GM21360 (cell line): ENCODE data around the gene DMBX1.
A peak's percentile ranks its signal among the peaks of the same experiment; 100 is the strongest.

Experiments
- ATAC-seq: cut with Tn5 transposase; IDR thresholded peaks from one replicate; pipeline ENCODE4 v1.9.1; 2021; ENCODE audit warnings: mild to moderate bottlenecking, moderate library complexity; ENCODE audit not compliant: unreplicated experiment

Gene DMBX1

GRCh38 chr1:46458846-46459245 lies 30.8 kb upstream of the DMBX1 start:
- no peak for ATAC-seq

- no peak for ATAC-seq
Measured at GRCh38 chr1:46459315-46459714, 30.3 kb upstream of the DMBX1 start.

GRCh38 chr1:46461017-46461808 lies 28.4 kb upstream of the DMBX1 start:
- ATAC-seq, result no peak

GRCh38 chr1:46461809-46462448 lies 27.7 kb upstream of the DMBX1 start:
- ATAC-seq, result no peak

- ATAC-seq, result no peak
Measured at GRCh38 chr1:46464013-46464548, 25.6 kb upstream of the DMBX1 start.

GRCh38 chr1:46464915-46465314 lies 24.7 kb upstream of the DMBX1 start:
- ATAC-seq, result no peak

- ATAC-seq, result no peak
Measured at GRCh38 chr1:46465981-46466476, 23.6 kb upstream of the DMBX1 start.

GRCh38 chr1:46466477-46467182 lies 23.0 kb upstream of the DMBX1 start:
- no peak for ATAC-seq

- no peak for ATAC-seq
Measured at GRCh38 chr1:46467183-46467504, 22.5 kb upstream of the DMBX1 start.

- ATAC-seq, result no peak
Measured at GRCh38 chr1:46469881-46470280, 19.8 kb upstream of the DMBX1 start.

- ATAC-seq, result no peak
Measured at GRCh38 chr1:46471848-46472492, 17.7 kb upstream of the DMBX1 start.

- no peak for ATAC-seq
Measured at GRCh38 chr1:46472498-46473181, 17.0 kb upstream of the DMBX1 start.

- ATAC-seq, result no peak
Measured at GRCh38 chr1:46473991-46474390, 15.6 kb upstream of the DMBX1 start.

- ATAC-seq, result no peak
Measured at GRCh38 chr1:46474570-46474969, 15.1 kb upstream of the DMBX1 start.

GRCh38 chr1:46476673-46477072 lies 13.0 kb upstream of the DMBX1 start:
- ATAC-seq, result no peak

- peak; percentile 72 for ATAC-seq
Measured at GRCh38 chr1:46477153-46477929, 12.3 kb upstream of the DMBX1 start.

- no peak for ATAC-seq
Measured at GRCh38 chr1:46478721-46479485, 10.7 kb upstream of the DMBX1 start.

- no peak for ATAC-seq
Measured at GRCh38 chr1:46479744-46480350, 9.8 kb upstream of the DMBX1 start.
